Anterior cingulate cortex (tissue), 58 donors: ENCODE results near the gene SPINK5.

Experiments used
- DNase-seq, 58 donors: peaks; one replicate each; lab custom pipeline; 2025; lab: John Stamatoyannopoulos, UW

The SPINK5 gene

GRCh38 chr5:148090773-148091250, 27.0 kb downstream of the SPINK5 start:
- no peak for DNase-seq

DNA sequence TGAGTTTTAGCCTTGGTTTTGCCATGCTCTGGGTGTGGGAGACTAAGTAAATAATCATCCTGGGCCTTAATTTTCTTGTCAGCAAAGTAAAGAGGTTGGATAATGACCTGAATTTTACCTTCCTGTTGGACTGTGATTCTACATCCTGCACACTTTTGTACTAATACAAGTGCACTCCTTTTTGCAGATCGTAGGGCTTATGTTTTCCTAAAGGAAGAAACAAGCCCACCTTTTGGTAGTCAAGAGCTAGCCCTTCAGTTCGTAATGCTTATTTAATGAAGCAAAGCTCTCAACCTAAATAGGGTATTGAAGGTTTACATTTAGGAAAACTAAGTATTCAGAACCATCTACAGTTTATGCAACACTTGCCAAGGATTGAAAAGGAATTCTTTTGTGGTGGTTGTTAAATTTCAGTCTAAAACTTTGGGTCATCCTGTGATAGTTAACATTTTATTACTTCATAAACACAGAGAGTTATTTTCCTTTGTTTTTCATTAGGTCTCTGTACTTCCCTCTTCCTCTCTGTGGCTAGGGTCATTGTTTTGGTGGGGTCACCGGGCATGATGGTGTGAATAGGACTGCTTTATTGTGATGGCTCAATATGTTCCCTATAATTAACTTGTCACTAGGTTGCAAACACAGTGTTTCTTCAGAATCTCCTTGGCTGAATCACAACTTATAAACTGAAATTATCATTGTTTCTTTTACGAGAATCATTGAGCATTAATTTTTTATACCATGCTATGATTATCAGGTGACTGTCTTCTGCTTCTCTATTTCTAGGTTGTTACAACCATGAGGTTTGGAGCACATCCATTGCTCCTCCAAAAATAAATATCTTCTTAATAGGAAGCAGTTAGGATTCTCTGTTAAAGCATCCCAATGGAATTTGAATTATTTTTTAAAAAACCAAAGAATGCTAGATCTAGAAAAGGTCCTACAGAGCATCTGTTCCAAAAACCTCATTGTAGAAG, 28.5 kb downstream of the SPINK5 start:
- DNase-seq = no peak

- DNase-seq = no peak
These were observed 30.6 kb downstream of the SPINK5 start for GRCh38 chr5:148094336-148094735.

- DNase-seq = no peak
These were observed 40.4 kb downstream of the SPINK5 start for GRCh38 chr5:148104226-148104625.

DNA sequence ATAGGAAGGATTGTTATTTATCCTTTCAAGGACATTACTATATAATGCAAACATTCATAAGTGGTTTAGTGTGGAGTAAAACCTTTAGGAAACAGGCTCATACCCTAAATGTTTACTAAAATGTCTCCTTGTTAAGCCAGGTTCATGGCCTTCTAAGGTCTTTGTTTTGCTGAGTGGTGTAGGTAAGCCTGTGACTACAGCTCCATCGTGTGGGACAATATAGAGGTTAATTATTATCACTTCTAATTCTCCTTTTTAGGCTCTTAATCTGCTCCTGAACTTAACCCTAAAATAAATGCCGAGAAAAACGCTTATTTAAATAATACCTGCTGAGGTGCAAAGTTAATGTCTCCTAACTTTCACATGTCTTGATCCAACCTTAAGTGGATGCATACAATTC, 43.8 kb downstream of the SPINK5 start:
- DNase-seq = no peak

DNA sequence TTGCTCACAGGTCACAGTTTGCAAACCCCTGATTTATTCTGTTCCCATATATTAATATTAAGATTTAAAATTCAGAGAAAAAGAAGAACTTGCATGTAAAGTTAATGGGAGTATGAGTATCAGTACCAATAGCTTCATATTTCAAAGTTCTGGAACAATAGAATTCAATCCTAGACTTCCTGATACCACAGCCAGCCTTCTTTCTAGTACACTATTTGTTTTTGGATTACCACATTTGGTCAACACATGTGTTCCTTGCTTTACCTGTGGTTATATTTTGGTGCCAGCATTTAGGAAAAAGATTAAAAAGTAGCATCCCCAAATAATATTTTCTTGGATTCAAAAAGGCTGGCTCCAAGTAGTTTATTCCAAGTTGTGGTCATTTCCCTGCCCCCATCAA, 49.5 kb downstream of the SPINK5 start:
- no peak for DNase-seq

GRCh38 chr5:148120317-148120716, 56.5 kb downstream of the SPINK5 start:
- no peak for DNase-seq

GRCh38 chr5:148125641-148126040, 61.9 kb downstream of the SPINK5 start:
- no peak for DNase-seq

GRCh38 chr5:148135091-148136048, 71.6 kb downstream of the SPINK5 start:
- DNase-seq = no peak

- DNase-seq = no peak
These were observed 77.1 kb downstream of the SPINK5 start for GRCh38 chr5:148140846-148141245.

DNA sequence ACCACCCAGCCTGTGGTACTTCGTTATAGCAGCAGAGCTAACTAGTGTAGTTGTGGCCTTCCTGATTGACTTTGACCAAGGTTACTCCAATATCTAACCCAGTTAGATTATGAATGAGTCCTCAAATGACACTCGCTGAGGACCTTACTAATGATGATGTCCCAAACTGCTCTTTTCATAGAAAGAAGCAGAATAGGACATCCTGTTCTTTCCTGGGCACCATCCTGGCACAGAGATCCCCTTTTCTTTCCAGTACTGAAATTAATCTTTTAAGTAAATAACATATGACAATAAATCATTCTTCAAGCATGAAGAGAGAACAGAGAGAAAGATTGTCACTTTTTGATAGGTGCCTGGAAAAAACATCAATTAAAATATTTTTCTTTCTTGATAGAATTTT, 77.9 kb downstream of the SPINK5 start:
- no peak for DNase-seq

DNA sequence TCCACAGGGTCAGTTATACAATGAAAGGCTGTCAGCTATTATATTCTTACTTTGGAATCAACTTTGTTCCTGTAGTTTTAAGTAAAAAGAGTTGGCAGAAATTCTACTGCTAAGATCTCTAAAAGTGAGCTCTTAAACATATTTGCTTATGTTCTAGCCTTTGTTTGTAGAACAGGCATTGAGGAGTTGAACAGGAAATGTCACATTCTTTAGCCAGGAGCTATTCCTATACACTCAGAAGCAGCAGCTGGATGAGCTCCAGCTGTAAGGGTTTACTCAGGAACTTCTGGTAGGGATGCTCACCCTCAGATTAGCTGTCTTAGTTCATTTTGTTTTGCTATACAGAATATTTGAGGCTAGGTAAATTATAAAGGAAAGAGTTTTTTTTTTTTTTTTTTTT, 82.1 kb downstream of the SPINK5 start:
- DNase-seq = no peak

DNA sequence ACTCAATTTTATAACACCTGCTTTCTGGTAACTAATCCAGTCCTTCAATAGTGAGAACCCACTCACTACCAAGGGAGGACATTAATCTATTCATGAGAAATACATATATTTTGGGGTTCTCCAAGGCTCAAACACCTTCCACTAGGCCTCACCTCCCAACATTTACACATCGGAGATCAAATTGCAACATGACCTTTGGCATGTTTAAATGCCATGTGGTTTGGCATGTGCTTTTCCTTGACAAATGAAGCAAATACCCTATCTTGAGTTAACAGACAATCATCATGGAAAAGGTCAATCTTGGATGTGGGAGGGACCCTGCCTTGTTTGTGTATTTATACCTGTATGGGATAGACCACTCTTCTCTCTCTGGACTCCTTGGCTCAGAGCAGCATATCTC, 82.7 kb downstream of the SPINK5 start:
- no peak for DNase-seq

- no peak for DNase-seq
These were observed 83.6 kb downstream of the SPINK5 start for GRCh38 chr5:148147415-148147814.

DNA sequence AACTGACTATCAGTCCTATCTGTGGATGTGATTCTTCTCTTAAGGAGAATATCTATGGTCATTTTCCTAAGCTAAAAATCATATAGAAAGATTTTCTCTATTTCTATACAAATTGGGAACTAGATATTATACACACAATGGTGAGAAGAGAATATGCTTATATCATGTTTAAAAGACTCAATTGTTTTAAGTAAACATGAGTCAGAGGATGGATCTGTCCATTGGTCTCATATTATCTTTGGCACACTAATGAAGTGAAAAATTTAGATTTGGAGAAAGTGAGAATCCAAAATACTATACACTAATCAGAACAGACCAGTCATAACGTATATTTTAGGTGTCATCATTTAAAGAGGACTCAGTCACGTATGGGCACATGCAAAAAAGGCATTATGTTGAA, 88.1 kb downstream of the SPINK5 start:
- no peak for DNase-seq

DNA sequence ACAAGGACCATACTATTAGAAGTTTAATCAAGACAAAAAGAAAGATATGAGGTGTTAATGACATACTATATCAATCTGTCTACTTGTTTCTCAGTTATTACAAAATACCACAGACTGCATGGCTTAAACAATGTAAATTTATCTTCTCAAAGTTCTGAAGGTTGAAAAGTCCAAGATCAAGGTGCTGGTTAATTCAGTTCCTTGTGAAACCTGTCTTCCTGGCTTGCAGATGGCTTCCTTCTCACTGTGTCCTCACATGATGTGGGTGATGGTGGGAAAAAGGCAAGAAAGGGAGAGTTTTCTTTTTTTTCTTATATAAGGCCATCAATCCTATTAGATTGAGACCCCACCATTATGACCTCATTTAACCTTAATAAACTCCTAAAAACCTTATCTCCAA, 89.0 kb downstream of the SPINK5 start:
- DNase-seq = no peak

DNA sequence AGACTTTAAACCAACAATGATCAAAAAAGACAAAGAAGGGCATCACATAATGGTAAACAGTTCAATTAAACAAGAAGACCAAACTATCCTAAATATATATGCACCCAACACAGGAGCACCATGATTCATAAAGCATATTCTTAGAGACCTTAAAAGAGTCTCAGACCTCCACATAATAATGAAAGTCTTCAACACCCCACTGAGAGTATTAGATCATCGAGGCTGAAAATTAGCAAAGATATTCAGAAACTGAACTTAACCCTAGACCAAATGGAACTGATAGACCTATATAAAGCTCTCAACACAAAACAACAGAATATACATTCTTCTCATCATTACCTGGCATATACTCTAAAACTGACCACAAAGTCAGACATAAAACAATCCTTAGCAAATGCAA, 92.8 kb downstream of the SPINK5 start:
- no peak for DNase-seq

- DNase-seq = no peak
These were observed 98.3 kb downstream of the SPINK5 start for GRCh38 chr5:148162038-148162437.

- DNase-seq = no peak
These were observed 99.6 kb downstream of the SPINK5 start for GRCh38 chr5:148163345-148163744.

- no peak for DNase-seq
These were observed 102.9 kb downstream of the SPINK5 start for GRCh38 chr5:148166550-148167283.
